ENCODE measurements around the gene ST3GAL4. TPM values are rescaled to one million over a fixed set of nuclear protein-coding genes. Genes with fewer than 3 reads are reported as not detected.

ST3GAL4 gene
- 11.8 and 15.5 TPM in 2 replicates for total RNA-seq

GRCh38 chr11:126355324-126355925 is at the start of gene ST3GAL4:
Gene ST3GAL4, plus strand, starts transcription at chr11:126355686. Its CDS starts 50,470 bp downstream, at chr11:126406156.

Small RNAs within 50 kb of the gene (small RNA-seq; reads per million reads assigned to genes)
- gene AP001318.3: not detected

Other genes with a start within 250 kb of the ST3GAL4 start
- gene RPUSD4, start 144.0 kb upstream of the ST3GAL4 start, total RNA-seq: 27.6 and 35.7 TPM in 2 replicates
- 25.2 and 28.8 TPM in 2 replicates for gene FAM118B, start 143.9 kb upstream of the ST3GAL4 start, total RNA-seq
- 106 and 109 TPM in 2 replicates for gene SRPRA, start 86.8 kb upstream of the ST3GAL4 start, total RNA-seq
- 7.6 and 9.9 TPM in 2 replicates for gene FOXRED1, start 86.5 kb upstream of the ST3GAL4 start, total RNA-seq
- 7.4 and 9.4 TPM in 2 replicates for gene TIRAP, start 72.6 kb upstream of the ST3GAL4 start, total RNA-seq
- 9.1 and 12.3 TPM in 2 replicates for gene DCPS, start 51.6 kb upstream of the ST3GAL4 start, total RNA-seq

Measured in articular chondrocyte of knee joint (primary cell).